Measurements from ENCODE around the gene SCUBE1. TPM values are rescaled to one million over a fixed set of nuclear protein-coding genes. Genes with fewer than 3 reads are reported as not detected.

SCUBE1 gene
- total RNA-seq, 2 experiments from 2014 or later, result not detected

DNA sequence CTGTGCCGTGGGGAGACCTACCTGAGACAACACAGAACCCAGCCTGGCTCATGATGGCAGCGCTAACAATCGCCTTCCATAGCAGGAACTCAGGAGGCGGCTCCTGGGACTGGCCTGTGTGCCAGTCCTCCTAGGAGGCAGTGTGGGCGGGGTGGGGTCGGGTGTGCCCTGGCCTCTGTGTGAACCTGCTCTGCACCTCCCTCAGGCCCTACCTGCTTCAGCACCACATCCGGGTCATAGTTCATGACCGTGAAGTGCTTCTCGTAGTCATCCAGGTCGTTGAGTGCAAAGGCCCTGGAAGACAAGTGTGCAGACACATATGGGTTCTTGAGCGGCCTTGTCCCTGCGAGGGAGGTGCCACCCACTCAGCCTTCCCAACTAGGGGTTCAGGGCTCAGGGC, 171.6 kb downstream of the SCUBE1 start:
- peaks cover 33% of the 10 kb centered on the region for H3K36me3 Mint-ChIP-seq (ENCODE audit: low read depth)
- DNase-seq (no peak), ATAC-seq (no peak)
- H3K9me3 Mint-ChIP-seq (ENCODE audit: low read depth), result no peaks in the 10 kb centered on the region
- CTCF ChIA-PET, result no interaction called here
- no peaks in the 10 kb centered on the region for H3K4me1 Mint-ChIP-seq
- H3K4me3 Mint-ChIP-seq, result no peak overlapping the region
- no peaks in the 10 kb centered on the region for H3K27me3 Mint-ChIP-seq
- intact Hi-C loops (cut with DNase I, micrococcal nuclease), result no loop called here
- no peak overlapping the region for H3K27ac Mint-ChIP-seq
- POLR2A ChIA-PET, result no interaction called here

DNA sequence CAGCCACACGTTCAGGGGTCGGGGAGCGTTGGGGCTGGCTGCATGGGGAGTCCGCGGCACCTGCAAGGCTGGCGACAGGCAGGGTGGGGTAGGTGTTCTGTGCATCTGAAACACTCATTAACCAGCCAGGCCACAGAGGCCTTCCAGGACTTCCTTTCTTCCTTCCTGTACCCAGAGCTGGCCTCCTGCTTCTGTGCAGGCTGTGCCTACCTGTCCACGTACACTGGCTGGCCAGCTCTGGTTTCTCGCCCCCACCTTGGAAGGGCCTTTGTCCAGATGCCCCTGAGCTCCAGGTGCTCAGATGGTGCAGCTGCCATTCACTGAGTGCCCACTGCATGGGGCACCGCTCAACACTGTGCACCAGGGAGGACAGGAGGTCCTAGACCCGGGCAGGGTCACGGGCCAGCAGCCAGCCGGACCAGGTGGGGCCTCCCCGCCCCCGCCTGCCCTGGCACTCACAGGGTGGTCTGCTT, 172.1 kb downstream of the SCUBE1 start:
- ChIA-PET POLR2A (no interaction called here), CTCF (no interaction called here)
- H3K27me3 Mint-ChIP-seq, result no peaks in the 10 kb centered on the region
- peaks cover 29% of the 10 kb centered on the region for H3K36me3 Mint-ChIP-seq (ENCODE audit: low read depth)
- H3K4me1 Mint-ChIP-seq, result no peaks in the 10 kb centered on the region
- DNase-seq (no peak), ATAC-seq (no peak)
- H3K9me3 Mint-ChIP-seq (ENCODE audit: low read depth), result no peaks in the 10 kb centered on the region
- H3K27ac Mint-ChIP-seq, result no peak overlapping the region
- no peak overlapping the region for H3K4me3 Mint-ChIP-seq
- intact Hi-C loops (cut with DNase I, micrococcal nuclease), result no loop called here

DNA sequence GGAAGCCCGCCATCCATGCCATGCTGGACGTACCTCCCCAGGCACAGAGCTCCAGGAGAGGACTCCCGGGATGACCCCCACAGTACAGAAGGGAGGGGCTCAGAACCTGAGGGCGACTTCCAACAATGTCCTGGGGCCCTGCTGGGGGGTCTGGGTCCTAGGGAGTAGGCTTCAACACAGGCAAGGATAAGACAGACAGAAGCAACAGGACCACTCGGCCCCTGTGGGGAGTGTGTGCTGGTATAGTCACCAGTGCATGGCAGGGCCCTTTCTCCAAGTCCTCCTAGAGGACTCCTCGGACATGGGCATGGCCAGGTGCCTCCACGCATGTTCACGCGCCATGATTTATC, 173.1 kb downstream of the SCUBE1 start:
- Mint-ChIP-seq H3K27me3 (no peaks in the 10 kb centered on the region), H3K9me3 (ENCODE audit: low read depth) (no peaks in the 10 kb centered on the region), H3K4me3 (no peak overlapping the region), H3K27ac (no peak overlapping the region), H3K36me3 (ENCODE audit: low read depth) (peaks cover 28% of the 10 kb centered on the region), H3K4me1 (no peaks in the 10 kb centered on the region)
- CTCF ChIA-PET, result no interaction called here
- DNase-seq, result no peak
- intact Hi-C loops (cut with DNase I, micrococcal nuclease), result no loop called here
- POLR2A ChIA-PET, result no interaction called here
- no peak for ATAC-seq

DNA sequence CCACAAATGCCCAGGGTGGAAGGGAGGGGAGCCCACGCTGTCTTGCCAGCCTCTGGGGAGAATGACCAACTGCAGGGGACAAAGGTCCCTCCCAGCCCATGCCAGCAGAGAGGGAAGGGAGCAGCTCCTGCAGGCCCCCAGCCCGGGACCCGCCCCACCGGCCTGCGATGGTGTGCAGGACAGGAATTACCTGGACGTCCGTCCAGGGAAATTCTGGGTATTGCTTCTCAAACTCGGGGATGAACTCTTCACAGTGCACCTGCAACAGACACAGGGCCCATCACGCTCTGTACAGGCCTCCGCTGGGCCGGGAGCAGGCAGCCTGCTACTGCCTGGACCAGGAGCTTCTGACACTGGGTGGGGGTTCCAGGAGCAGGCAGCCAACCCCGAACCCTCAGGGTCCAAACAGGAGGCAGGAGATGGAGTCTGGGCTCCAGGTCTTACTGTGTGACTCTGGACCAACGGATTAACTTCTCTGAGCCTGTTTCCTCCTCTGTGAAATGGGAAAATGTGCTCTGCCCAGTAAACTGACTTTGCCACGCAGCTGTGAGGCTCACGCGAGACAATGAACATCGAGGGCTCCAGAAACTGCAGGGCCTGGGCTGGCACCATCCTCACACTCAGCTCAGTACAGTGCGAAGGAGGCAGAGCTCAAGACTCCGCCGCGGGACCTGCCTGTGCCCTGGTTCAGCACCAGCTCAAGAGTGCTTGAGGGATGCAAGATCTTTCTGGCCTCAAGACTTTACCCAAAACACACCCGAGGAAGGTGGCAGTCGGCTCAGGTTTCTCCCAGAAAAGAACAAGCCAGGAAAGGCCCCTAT, 173.7 kb downstream of the SCUBE1 start:
- no peaks in the 10 kb centered on the region for H3K27me3 Mint-ChIP-seq
- no peaks in the 10 kb centered on the region for H3K4me1 Mint-ChIP-seq
- H3K9me3 Mint-ChIP-seq (ENCODE audit: low read depth), result no peaks in the 10 kb centered on the region
- peaks cover 28% of the 10 kb centered on the region for H3K36me3 Mint-ChIP-seq (ENCODE audit: low read depth)
- CTCF ChIA-PET, result no interaction called here
- H3K4me3 Mint-ChIP-seq, result no peak overlapping the region
- no peak overlapping the region for H3K27ac Mint-ChIP-seq
- ATAC-seq, result no peak
- intact Hi-C loops (cut with DNase I, micrococcal nuclease), result no loop called here
- no peak for DNase-seq
- POLR2A ChIA-PET, result no interaction called here

DNA sequence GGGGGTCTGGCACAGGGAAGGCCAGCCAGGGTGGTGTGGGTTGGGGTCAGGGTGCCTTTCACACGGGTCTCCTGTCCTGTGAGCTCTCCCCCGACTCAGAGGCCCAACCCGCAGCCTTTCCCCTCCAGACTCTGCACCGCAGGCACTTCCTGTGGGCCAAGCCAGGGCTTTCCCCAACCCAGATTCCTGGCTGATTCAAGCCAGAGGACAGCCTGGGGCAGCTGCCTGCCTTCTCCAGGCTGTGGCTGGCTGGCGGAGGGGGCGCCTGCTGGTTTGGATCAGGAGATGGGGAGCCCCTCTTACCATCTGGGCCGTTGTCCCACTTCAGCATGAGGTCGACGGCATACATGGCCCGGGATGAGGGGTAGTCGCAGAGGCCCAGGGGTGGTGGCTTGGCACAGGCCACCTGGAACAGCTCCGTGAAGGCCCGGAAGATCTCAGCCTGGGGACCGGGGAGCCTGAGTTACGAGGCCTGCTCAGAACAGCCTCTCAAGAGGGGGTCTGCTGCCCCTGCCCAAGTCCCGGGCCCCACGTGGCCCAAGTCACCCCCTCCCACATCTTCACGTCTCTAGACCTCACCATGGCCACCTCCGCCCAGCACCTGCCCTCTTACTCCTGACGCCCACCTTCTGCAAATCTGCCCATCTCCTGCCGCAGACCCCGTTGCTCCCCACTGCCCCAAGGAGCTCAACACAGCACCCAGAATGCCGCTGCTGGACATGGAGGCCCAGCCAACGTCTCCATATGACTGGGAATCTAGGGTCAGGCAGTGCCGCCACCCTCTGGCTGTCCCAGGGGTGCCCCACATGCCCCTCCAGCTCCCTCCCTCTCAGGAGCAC, 174.5 kb downstream of the SCUBE1 start:
- Mint-ChIP-seq H3K27me3 (no peaks in the 10 kb centered on the region), H3K9me3 (ENCODE audit: low read depth) (no peaks in the 10 kb centered on the region), H3K36me3 (ENCODE audit: low read depth) (peaks cover 28% of the 10 kb centered on the region), H3K4me1 (no peaks in the 10 kb centered on the region), H3K27ac (no peak overlapping the region), H3K4me3 (no peak overlapping the region)
- intact Hi-C loops (cut with DNase I, micrococcal nuclease), result no loop called here
- no peak for ATAC-seq
- CTCF ChIA-PET, result no interaction called here
- POLR2A ChIA-PET, result no interaction called here
- no peak for DNase-seq

- POLR2A ChIA-PET, result no interaction called here
- CTCF ChIA-PET, result no interaction called here
- no peaks in the 10 kb centered on the region for H3K4me1 Mint-ChIP-seq
- ATAC-seq (no peak), DNase-seq (no peak)
- H3K27ac Mint-ChIP-seq, result no peak overlapping the region
- intact Hi-C loops (cut with DNase I, micrococcal nuclease), result no loop called here
- peaks cover 17% of the 10 kb centered on the region for H3K36me3 Mint-ChIP-seq (ENCODE audit: low read depth)
- no peaks in the 10 kb centered on the region for H3K9me3 Mint-ChIP-seq (ENCODE audit: low read depth)
- no peaks in the 10 kb centered on the region for H3K27me3 Mint-ChIP-seq
- no peak overlapping the region for H3K4me3 Mint-ChIP-seq
These were observed 176.1 kb downstream of the SCUBE1 start for GRCh38 chr22:43167001-43167589.

DNA sequence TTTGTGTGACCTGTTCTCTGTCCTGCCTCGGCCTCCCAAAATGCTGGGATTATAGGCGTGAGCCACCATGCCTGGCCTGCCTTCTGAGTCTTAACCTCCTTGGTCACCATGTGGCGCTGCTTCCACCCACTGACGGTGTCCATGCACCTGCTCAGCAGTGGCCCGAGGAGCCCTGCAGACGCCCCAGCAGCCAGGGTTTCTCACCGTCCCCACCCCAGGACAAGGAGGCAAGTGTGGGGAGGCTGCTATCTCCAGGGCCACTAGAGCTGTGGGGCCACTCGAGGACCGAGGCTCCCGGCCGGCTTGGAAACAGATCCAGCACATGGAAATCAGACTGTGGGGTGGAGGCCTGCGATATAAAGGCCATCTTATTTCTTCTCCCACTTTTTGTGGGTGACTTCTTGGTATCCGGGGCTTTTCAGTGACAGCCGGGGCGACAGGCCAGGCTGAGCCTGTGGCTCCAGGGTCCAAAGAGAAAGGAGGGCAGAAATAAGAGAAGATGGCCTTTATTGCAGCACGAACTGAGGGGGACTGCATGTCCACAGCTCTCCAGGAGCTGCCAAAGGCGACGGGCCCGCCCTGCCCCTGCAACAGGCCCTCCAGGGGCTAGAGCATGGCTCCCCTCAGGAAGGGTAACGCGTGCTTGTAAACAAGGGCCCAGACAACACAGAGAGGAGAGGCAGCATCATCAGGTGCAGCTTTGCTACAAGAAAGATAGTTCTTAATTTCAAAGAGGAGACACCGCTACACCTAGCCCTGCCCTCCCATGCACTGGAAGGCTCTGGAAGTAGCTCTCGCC, 176.8 kb downstream of the SCUBE1 start:
- ATAC-seq (no peak), DNase-seq (no peak)
- no peak overlapping the region for H3K27ac Mint-ChIP-seq
- no peaks in the 10 kb centered on the region for H3K9me3 Mint-ChIP-seq (ENCODE audit: low read depth)
- H3K4me3 Mint-ChIP-seq, result no peak overlapping the region
- H3K27me3 Mint-ChIP-seq, result no peaks in the 10 kb centered on the region
- H3K4me1 Mint-ChIP-seq, result no peaks in the 10 kb centered on the region
- ChIA-PET POLR2A (no interaction called here), CTCF (no interaction called here)
- peaks cover 16% of the 10 kb centered on the region for H3K36me3 Mint-ChIP-seq (ENCODE audit: low read depth)
- intact Hi-C loops (cut with DNase I, micrococcal nuclease), result no loop called here

DNA sequence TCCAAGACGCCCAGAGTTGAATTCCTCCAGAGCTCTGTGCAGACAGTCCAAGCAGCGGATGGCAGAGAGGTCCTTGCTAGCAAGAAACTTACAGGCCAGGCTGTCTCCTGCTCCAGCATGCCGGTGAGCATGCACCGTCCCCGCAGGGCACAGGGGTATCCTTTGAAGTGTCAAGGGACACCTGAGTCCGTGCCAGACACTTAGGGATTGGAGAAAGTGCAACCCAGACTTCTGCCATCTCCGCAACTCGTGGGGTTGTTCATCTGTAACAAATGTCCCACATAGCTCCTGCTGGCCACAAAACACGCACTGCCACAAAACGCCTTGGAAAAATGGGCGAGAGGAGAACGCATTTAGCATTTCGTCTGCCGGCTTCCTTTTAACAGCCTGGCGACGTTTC, 178.5 kb downstream of the SCUBE1 start:
- ATAC-seq (no peak), DNase-seq (no peak)
- H3K4me1 Mint-ChIP-seq, result no peaks in the 10 kb centered on the region
- ChIA-PET POLR2A (interaction anchor here (0.5 to 0.7 kb wide), 2 partner anchors 15 to 22 kb away, joined by 3 to 4 read pairs; no protein-coding TSS in a partner anchor), CTCF (no interaction called here)
- intact Hi-C loops (cut with DNase I, micrococcal nuclease), result no loop called here
- H3K4me3 Mint-ChIP-seq, result no peak overlapping the region
- H3K36me3 Mint-ChIP-seq (ENCODE audit: low read depth), result peaks cover 8% of the 10 kb centered on the region
- H3K9me3 Mint-ChIP-seq (ENCODE audit: low read depth), result no peaks in the 10 kb centered on the region
- no peak overlapping the region for H3K27ac Mint-ChIP-seq
- no peaks in the 10 kb centered on the region for H3K27me3 Mint-ChIP-seq

DNA sequence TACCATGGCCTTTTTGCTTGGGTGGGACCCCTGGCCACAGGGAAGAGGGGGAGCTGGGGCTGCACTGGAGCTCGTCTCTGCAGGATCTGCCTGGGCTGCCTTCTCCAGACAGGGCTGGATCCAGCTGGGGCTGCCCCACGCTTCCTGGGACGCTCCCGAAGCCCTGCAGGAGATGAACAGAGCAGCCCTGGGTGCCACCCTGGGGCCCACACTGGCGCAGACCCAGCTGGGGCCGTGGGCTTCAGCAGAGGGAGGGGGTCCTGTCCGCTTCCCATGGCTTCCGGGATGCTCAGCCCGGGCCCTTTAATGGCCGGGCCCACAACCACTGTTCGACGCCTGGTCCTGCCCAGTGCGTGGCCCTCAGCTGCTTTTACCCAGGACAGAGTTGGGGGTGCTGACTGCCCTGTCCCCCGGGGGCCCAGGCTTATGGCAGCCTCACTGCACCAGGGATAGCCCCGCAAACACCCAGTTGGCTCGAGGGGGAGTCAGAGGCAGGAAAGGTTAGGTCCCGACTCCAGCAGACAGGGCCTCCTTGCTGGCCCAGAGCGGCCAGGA, 179.9 kb downstream of the SCUBE1 start:
- H3K36me3 Mint-ChIP-seq (ENCODE audit: low read depth), result peaks cover 5% of the 10 kb centered on the region
- CTCF ChIA-PET, result no interaction called here
- intact Hi-C loops (cut with DNase I, micrococcal nuclease), result no loop called here
- H3K27me3 Mint-ChIP-seq, result no peaks in the 10 kb centered on the region
- H3K4me1 Mint-ChIP-seq, result peaks cover 2% of the 10 kb centered on the region
- POLR2A ChIA-PET, result no interaction called here
- no peak overlapping the region for H3K4me3 Mint-ChIP-seq
- H3K27ac Mint-ChIP-seq, result no peak overlapping the region
- DNase-seq (no peak), ATAC-seq (no peak)
- H3K9me3 Mint-ChIP-seq (ENCODE audit: low read depth), result no peaks in the 10 kb centered on the region

GRCh38 chr22:43162412-43163150, 180.6 kb downstream of the SCUBE1 start:
- ChIA-PET POLR2A (interaction anchor here (0.6 kb wide), 1 partner anchor 289 kb away, joined by 3 read pairs; no protein-coding TSS in a partner anchor), CTCF (no interaction called here)
- H3K36me3 Mint-ChIP-seq (ENCODE audit: low read depth), result peaks cover under 1% of the 10 kb centered on the region
- intact Hi-C loops (cut with DNase I, micrococcal nuclease), result no loop called here
- ATAC-seq (no peak), DNase-seq (no peak)
- peaks cover 2% of the 10 kb centered on the region for H3K4me1 Mint-ChIP-seq
- no peak overlapping the region for H3K27ac Mint-ChIP-seq
- H3K9me3 Mint-ChIP-seq (ENCODE audit: low read depth), result no peaks in the 10 kb centered on the region
- no peak overlapping the region for H3K4me3 Mint-ChIP-seq
- no peaks in the 10 kb centered on the region for H3K27me3 Mint-ChIP-seq

Data from activated CD4-positive, alpha-beta T cell treated with anti-CD3 and anti-CD28 coated beads for 36 hours (primary cell).